Keratinocyte (primary cell): ENCODE measurements around the gene REPIN1.

Experiments
- EZH2 ChIP-seq: IDR thresholded peaks from one replicate; pipeline ENCODE4 v1.6.1; 2012; ENCODE audit warnings: inconsistent platforms, mild to moderate bottlenecking, low read length, moderate library complexity
- TF ChIP-seq, protein P1 (sequence below), 3 experiments: IDR thresholded peaks in 1 of 3; conservative IDR thresholded peaks in 1 of 3; optimal IDR thresholded peaks in 1 of 3; 2 replicates in 2 of 3; 3 replicates in 1 of 3; pipeline versions ENCODE3 to v1.5.1; 2011; ENCODE audit warnings: low read length in 3 of 3, mild to moderate bottlenecking in 3 of 3, moderate library complexity in 2 of 3, control low read depth in 1 of 3, inconsistent platforms in 1 of 3; ENCODE audit not compliant: insufficient read depth in 2 of 3; ENCODE audit errors: extremely low read depth in 1 of 3

DNA sequence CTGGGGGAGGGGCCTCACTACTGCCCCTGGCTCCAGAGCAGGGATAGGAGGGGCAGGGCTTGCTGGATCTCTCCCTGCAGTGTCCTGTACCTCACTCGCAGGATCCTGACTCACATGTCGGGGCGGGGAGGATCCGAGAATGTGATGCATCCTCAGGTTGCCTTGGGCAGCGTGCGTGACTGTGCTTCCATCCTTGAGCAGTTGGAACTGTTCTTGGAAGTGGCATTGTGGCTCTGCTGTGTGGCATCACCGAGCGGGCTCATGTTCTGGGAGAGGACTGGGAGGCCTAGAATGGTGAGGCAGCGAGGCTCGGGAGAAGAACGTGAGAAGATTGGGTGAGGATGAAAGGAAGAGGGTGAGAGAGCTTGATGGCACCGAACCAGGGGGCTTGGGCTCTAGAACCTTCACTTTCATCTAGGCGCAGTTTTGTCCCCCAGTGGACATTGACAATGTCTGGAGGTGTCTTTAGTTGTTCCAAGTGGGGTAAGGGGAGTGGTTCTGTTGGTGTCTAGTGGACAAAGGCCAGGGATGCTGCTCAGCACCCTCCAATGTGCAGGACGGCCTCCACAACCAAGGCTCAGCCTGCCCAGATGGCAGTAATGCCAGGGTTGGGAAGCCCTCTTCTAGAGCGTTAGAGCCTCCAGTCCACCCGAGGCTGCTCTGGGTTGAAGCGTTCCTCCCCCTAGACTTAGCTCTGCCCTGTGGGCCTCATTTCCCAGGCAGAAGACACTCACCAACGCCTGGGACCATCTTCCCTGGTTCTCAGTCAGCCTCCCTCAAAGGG, 35.6 kb upstream of the REPIN1 start:
- no peak for TF ChIP-seq EZH2
- TF ChIP-seq, protein P1, sequence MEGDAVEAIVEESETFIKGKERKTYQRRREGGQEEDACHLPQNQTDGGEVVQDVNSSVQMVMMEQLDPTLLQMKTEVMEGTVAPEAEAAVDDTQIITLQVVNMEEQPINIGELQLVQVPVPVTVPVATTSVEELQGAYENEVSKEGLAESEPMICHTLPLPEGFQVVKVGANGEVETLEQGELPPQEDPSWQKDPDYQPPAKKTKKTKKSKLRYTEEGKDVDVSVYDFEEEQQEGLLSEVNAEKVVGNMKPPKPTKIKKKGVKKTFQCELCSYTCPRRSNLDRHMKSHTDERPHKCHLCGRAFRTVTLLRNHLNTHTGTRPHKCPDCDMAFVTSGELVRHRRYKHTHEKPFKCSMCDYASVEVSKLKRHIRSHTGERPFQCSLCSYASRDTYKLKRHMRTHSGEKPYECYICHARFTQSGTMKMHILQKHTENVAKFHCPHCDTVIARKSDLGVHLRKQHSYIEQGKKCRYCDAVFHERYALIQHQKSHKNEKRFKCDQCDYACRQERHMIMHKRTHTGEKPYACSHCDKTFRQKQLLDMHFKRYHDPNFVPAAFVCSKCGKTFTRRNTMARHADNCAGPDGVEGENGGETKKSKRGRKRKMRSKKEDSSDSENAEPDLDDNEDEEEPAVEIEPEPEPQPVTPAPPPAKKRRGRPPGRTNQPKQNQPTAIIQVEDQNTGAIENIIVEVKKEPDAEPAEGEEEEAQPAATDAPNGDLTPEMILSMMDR (optimal IDR thresholded peaks at IDR 0.05 in 1 of 3, IDR thresholded peaks at IDR 0.05 in 1 of 3, conservative IDR thresholded peaks at IDR 0.05 in 1 of 3; ENCODE audit: extremely low read depth in 1 of 3, insufficient read depth in 2 of 3, low read length in 3 of 3), result no peak
